Fibroblast of lung (primary cell): ENCODE results near the gene SPATA12.

ENCODE experiments used
- EZH2 ChIP-seq: IDR thresholded peaks from 2 replicates; pipeline ENCODE4 v1.5.1; 2012; ENCODE audit warnings: low read length, control low read depth, mild to moderate bottlenecking; ENCODE audit errors: missing control alignments
- TF ChIP-seq, protein P1 (sequence below), 2 donors: IDR thresholded peaks in 1 of 2; conservative IDR thresholded peaks in 1 of 2; 1 replicate in 1 of 2; 2 replicates in 1 of 2; pipeline ENCODE4 v1.5.1; 2011 to 2012; ENCODE audit warnings: low read length in 2 of 2, control low read depth in 1 of 2, inconsistent platforms in 1 of 2, low read depth in 1 of 2, mild to moderate bottlenecking in 1 of 2

DNA sequence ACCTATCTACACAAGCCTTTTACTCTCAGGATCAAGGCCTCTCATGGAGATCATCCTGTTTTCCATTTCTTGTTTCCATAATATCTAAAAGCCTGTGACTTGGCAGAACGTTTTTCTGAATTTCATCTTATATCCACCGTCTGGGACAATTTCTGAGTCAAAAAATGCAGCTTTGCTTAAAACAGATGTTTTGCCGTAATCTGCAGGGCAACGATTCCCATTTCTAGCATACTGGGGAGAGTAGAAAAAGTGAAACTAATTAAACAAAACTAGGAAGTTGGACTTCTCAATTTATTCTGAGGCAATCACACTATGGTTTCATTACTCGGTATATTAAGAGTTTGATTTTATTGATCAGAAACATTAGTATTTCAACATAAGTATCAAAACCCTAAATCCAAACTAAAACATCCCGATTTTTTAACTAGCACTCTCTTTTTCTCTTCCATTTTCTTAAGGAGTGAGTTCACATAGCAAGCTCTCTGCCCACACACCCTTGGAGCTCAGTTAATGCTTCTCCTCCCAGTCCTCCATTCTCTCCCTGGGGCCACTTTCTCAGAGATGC lies 33.6 kb downstream of the SPATA12 start:
- TF ChIP-seq, protein P1, sequence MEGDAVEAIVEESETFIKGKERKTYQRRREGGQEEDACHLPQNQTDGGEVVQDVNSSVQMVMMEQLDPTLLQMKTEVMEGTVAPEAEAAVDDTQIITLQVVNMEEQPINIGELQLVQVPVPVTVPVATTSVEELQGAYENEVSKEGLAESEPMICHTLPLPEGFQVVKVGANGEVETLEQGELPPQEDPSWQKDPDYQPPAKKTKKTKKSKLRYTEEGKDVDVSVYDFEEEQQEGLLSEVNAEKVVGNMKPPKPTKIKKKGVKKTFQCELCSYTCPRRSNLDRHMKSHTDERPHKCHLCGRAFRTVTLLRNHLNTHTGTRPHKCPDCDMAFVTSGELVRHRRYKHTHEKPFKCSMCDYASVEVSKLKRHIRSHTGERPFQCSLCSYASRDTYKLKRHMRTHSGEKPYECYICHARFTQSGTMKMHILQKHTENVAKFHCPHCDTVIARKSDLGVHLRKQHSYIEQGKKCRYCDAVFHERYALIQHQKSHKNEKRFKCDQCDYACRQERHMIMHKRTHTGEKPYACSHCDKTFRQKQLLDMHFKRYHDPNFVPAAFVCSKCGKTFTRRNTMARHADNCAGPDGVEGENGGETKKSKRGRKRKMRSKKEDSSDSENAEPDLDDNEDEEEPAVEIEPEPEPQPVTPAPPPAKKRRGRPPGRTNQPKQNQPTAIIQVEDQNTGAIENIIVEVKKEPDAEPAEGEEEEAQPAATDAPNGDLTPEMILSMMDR (conservative IDR thresholded peaks at IDR 0.05 in 1 of 2, IDR thresholded peaks at IDR 0.05 in 1 of 2; ENCODE audit: low read depth in 1 of 2, low read length in 2 of 2) = no peak
- no peak for TF ChIP-seq EZH2
